Hepatocyte (in vitro differentiated cells): ENCODE data around the gene URAD.

ENCODE experiments used
- EZH2 ChIP-seq: fragments of 200-600 bp; sonication (generic); IDR thresholded peaks from 2 replicates; pipeline ENCODE4 v1.6.1; 2016; ENCODE audit warnings: antibody characterized with exemption, mild to moderate bottlenecking, borderline replicate concordance
- EZH2phosphoT487 ChIP-seq: fragments of 200-600 bp; sonication (generic); IDR thresholded peaks from one replicate; pipeline ENCODE4 v1.6.1; 2018; ENCODE audit warnings: antibody characterized with exemption, mild to moderate bottlenecking, low read depth, moderate library complexity; ENCODE audit not compliant: unreplicated experiment, severe bottlenecking
- TF ChIP-seq, protein P1 (sequence below): fragments of 200-600 bp; sonication (generic); IDR thresholded peaks from 2 replicates; pipeline ENCODE4 v1.5.1; 2016; ENCODE audit warnings: antibody characterized with exemption, mild to moderate bottlenecking; ENCODE audit not compliant: poor library complexity

DNA sequence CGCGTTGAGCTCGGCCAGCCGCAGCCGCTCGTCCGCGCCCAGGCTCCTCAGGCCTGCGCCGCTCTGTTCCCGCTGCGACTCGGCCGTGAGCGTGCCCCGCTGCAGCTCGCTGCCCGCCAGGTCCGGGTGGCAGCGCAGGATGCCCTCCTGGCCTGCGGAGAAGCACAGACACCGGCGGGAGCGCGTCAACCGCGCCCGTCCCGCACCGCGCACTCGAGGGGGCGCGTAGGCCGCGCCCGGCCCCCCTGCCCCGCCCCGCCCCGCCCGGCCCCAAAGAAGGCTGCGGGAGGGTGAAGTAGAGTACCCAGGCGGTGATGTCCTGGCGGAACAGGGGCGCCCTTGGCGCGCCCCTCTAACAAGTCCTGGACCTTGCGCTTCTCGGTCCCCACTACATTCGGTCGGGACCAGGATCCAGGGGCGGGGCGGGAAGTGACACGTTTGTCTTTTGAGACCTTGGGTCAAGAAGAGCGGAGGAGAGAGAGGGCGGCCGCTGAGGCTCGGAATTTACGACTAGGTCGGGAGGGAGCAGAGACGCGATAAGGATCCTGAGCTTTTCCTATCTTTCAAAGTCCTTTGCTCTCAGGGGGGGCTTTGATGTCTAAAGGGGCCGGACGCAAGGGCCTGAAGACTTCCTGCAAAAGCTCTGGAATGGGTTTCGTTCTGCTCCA lies 10.1 kb downstream of the URAD start:
- TF ChIP-seq, protein P1, sequence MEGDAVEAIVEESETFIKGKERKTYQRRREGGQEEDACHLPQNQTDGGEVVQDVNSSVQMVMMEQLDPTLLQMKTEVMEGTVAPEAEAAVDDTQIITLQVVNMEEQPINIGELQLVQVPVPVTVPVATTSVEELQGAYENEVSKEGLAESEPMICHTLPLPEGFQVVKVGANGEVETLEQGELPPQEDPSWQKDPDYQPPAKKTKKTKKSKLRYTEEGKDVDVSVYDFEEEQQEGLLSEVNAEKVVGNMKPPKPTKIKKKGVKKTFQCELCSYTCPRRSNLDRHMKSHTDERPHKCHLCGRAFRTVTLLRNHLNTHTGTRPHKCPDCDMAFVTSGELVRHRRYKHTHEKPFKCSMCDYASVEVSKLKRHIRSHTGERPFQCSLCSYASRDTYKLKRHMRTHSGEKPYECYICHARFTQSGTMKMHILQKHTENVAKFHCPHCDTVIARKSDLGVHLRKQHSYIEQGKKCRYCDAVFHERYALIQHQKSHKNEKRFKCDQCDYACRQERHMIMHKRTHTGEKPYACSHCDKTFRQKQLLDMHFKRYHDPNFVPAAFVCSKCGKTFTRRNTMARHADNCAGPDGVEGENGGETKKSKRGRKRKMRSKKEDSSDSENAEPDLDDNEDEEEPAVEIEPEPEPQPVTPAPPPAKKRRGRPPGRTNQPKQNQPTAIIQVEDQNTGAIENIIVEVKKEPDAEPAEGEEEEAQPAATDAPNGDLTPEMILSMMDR: no peak
- no peak for TF ChIP-seq EZH2phosphoT487
- no peak for TF ChIP-seq EZH2
